CD14-positive monocyte (primary cell): ENCODE data around the gene MCTS1. TPM values are rescaled to one million over a fixed set of nuclear protein-coding genes. Genes with fewer than 3 reads are reported as not detected.

Source experiments
- DNase-seq, 3 donors: peaks; one replicate each; pipeline ENCODE4 v3.0.0-alpha.2; 2011 to 2022
- H2AFZ ChIP-seq: 2 replicates; pipeline ENCODE4 v1.6.0; 2012; ENCODE audit warnings: mild to moderate bottlenecking, low read depth, low read length, inconsistent platforms; ENCODE audit not compliant: insufficient read depth, poor library complexity, severe bottlenecking
- H3K27ac ChIP-seq, 2 donors: 1 replicate in 1 of 2; 2 replicates in 1 of 2; pipeline ENCODE4 v1.5.1; 2012 to 2013; ENCODE audit warnings: low read length in 2 of 2, control low read depth in 1 of 2, inconsistent platforms in 1 of 2, low read depth in 1 of 2, mild to moderate bottlenecking in 1 of 2
- H3K27me3 ChIP-seq, 2 donors: one replicate each; pipeline versions ENCODE4 v1.6.0 to v1.6.1; 2011 to 2013; ENCODE audit warnings: low read length in 2 of 2; ENCODE audit not compliant: control insufficient read depth in 2 of 2, insufficient read depth in 2 of 2
- H3K36me3 ChIP-seq, 2 donors: replicated peaks in 1 of 2; 1 replicate in 1 of 2; 2 replicates in 1 of 2; pipeline versions ENCODE4 v1.5.1 to v1.6.1; 2012 to 2013; ENCODE audit warnings: low read length in 2 of 2, control low read depth in 1 of 2, inconsistent platforms in 1 of 2, mild to moderate bottlenecking in 1 of 2; ENCODE audit not compliant: insufficient read depth in 2 of 2, control insufficient read depth in 1 of 2
- H3K4me1 ChIP-seq, 2 donors: 1 replicate in 1 of 2; 2 replicates in 1 of 2; pipeline versions ENCODE4 v1.5.1 to v1.6.1; 2012 to 2013; ENCODE audit warnings: low read length in 2 of 2, control low read depth in 1 of 2, inconsistent platforms in 1 of 2, mild to moderate bottlenecking in 1 of 2, moderate library complexity in 1 of 2; ENCODE audit not compliant: insufficient read depth in 2 of 2, control insufficient read depth in 1 of 2
- H3K4me2 ChIP-seq: replicated peaks from 2 replicates; pipeline ENCODE3; 2012; ENCODE audit warnings: low read length, moderate library complexity, mild to moderate bottlenecking; ENCODE audit not compliant: poor library complexity, severe bottlenecking; ENCODE audit errors: extremely low read depth
- H3K4me3 ChIP-seq, 3 experiments: fragments of 200-600 bp in 1 of 3; sonication (generic) in 1 of 3; replicated peaks in 1 of 3; 1 replicate in 2 of 3; 2 replicates in 1 of 3; pipeline ENCODE4 v1.5.1; 2011 to 2013; ENCODE audit warnings: low read length in 3 of 3, mild to moderate bottlenecking in 3 of 3, control low read depth in 2 of 3, low read depth in 2 of 3, inconsistent platforms in 1 of 3, moderate library complexity in 1 of 3
- H3K79me2 ChIP-seq: 2 replicates; pipeline ENCODE4 v1.6.0; 2012; ENCODE audit warnings: mild to moderate bottlenecking, control low read depth, inconsistent platforms, low read length, moderate library complexity; ENCODE audit not compliant: insufficient read depth
- H3K9ac ChIP-seq: 2 replicates; pipeline ENCODE4 v1.6.0; 2017; ENCODE audit warnings: low read length, mild to moderate bottlenecking; ENCODE audit not compliant: insufficient read depth, poor library complexity, severe bottlenecking
- H3K9me3 ChIP-seq, 2 donors: replicated peaks in 1 of 2; 1 replicate in 1 of 2; 2 replicates in 1 of 2; pipeline versions ENCODE4 v1.5.1 to v1.6.1; 2012 to 2013; ENCODE audit warnings: low read length in 2 of 2, control low read depth in 1 of 2; ENCODE audit not compliant: control insufficient read depth in 1 of 2, insufficient read depth in 1 of 2
- H4K20me1 ChIP-seq: 2 replicates; pipeline ENCODE4 v1.6.0; 2012; ENCODE audit warnings: mild to moderate bottlenecking, low read length, control low read depth, moderate library complexity; ENCODE audit not compliant: insufficient read depth
- H3K27ac Mint-ChIP-seq, 7 donors: one replicate each; pipeline ENCODE4 v1.8.0; 2020; ENCODE audit warnings: mild to moderate bottlenecking in 7 of 7, mixed read lengths in 7 of 7, moderate library complexity in 6 of 7, inconsistent platforms in 2 of 7
- H3K27me3 Mint-ChIP-seq, 3 donors: one replicate each; pipeline ENCODE4 v1.8.0; 2021 to 2022; ENCODE audit warnings: low read depth in 3 of 3, mild to moderate bottlenecking in 3 of 3, mixed read lengths in 3 of 3, moderate library complexity in 3 of 3, inconsistent platforms in 1 of 3
- H3K36me3 Mint-ChIP-seq, 2 donors: one replicate each; pipeline ENCODE4 v1.8.0; 2020; ENCODE audit warnings: mixed read lengths in 2 of 2, inconsistent platforms in 1 of 2, mild to moderate bottlenecking in 1 of 2
- H3K4me1 Mint-ChIP-seq: one replicate; pipeline ENCODE4 v1.8.0; 2020; ENCODE audit warnings: mild to moderate bottlenecking, mixed read lengths
- H3K4me3 Mint-ChIP-seq, 2 donors: one replicate each; pipeline ENCODE4 v1.8.0; 2020; ENCODE audit warnings: mild to moderate bottlenecking in 2 of 2, mixed read lengths in 2 of 2, moderate library complexity in 1 of 2
- H3K9me3 Mint-ChIP-seq, 7 donors: one replicate each; pipeline ENCODE4 v1.8.0; 2020 to 2022; ENCODE audit warnings: mixed read lengths in 7 of 7, mild to moderate bottlenecking in 6 of 7, moderate library complexity in 6 of 7, inconsistent platforms in 2 of 7
- CTCF ChIP-seq: fragments of 200-600 bp; IDR thresholded peaks from one replicate; pipeline ENCODE4 v1.8.0; 2022; ENCODE audit warnings: antibody characterized with exemption, mild to moderate bottlenecking
- WGBS: methylation state at CpG from one replicate; pipeline ENCODE4 v1.1.5; 2013; ENCODE audit warnings: missing lambda C conversion rate; ENCODE audit not compliant: insufficient coverage; 5-methylcytosine and 5-hydroxymethylcytosine counted together
- intact Hi-C, 2 donors: fragments of 100-400 bp; cut with micrococcal nuclease; formaldehyde crosslinking; loops; one replicate each; pipeline versions ENCODE4 v1.15.0 to v1.15.1; 2023
- polyA plus RNA-seq, 3 donors: library from polyadenylated mRNA; depleted of rRNA in 1 of 3; unstranded in 2 of 3; stranded (reverse) in 1 of 3; fragments of 300-500 nt in 2 of 3; fragments of >200 nt in 1 of 3; fragmentation: Illumina TruSeq in 2 of 3; gene quantifications; 1 replicate in 2 of 3; 2 replicates in 1 of 3; pipeline ENCODE4 v1.2.3, GENCODE V29; 2012 to 2021

Gene MCTS1
- polyA plus RNA-seq, 3 donors, result 25.0 to 85.1 (median 74.6) TPM

DNA sequence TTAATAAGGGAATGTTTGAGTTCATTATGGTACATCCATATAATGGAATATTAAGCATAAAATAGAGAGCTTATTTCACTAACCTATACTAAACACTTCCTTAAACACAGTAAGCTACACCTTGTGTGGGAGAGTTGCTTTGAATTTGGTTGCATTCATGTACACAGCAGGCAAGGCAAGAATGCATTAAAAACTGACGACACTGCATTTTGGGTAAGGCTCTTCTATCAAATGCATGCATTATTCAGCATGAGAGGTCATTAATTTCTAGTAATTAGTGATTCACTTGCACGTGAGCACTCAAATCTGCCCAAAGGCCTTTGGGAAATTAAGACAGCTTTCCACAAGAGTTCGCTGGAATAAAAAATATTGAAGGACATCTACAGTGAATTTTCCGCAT is 34.7 kb downstream of the MCTS1 start:
- peaks cover 8% of the 10 kb centered on the region for H3K4me1 Mint-ChIP-seq
- H3K4me3 ChIP-seq, result no peak overlapping the region
- intact Hi-C loops, result no loop called here
- H3K4me2 ChIP-seq, result no peak overlapping the region
- TF ChIP-seq CTCF, result no peak
- H2AFZ ChIP-seq, result no peak overlapping the region
- H3K27ac ChIP-seq, result no peak overlapping the region
- no peak overlapping the region for H3K4me3 Mint-ChIP-seq
- H3K79me2 ChIP-seq, result no peaks in the 10 kb centered on the region
- no peaks in the 10 kb centered on the region for H3K36me3 Mint-ChIP-seq
- no peak overlapping the region for H3K27ac Mint-ChIP-seq
- peaks cover 0 to 5% (median 0%) of the 10 kb centered on the region in 3 donors for H3K27me3 Mint-ChIP-seq
- peaks cover 0 to 7% (median 0%) of the 10 kb centered on the region in 7 donors for H3K9me3 Mint-ChIP-seq
- no CpG with 5 or more reads among the region's 4 CpGs for WGBS
- peaks cover 0 to 6% of the 10 kb centered on the region in 2 donors for H3K4me1 ChIP-seq
- H3K36me3 ChIP-seq, result no peaks in the 10 kb centered on the region
- no peaks in the 10 kb centered on the region for H3K9me3 ChIP-seq
- H4K20me1 ChIP-seq, result no peaks in the 10 kb centered on the region
- H3K27me3 ChIP-seq, result no peaks in the 10 kb centered on the region
- no peak for DNase-seq
- H3K9ac ChIP-seq, result no peak overlapping the region

DNA sequence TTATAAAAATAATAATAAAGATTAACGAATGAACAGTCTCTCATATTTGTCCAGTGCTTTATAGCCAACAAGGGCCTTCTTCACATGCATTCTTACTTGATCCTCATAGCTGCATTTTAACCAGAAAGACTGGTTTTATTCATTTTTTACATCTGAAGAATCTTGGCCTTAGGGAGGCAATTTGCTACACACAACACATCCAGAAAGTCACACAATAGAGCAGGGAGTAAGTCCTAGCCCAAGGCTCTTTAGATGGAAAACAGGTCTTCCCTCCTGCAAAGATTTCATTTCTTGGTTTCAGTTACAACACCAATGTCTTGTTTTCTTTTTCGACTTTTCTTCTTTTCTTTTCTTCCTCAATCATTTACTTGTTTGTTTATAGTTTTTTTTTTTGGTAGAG is 39.0 kb downstream of the MCTS1 start:
- Histone ChIP-seq H3K9me3 (no peaks in the 10 kb centered on the region), H2AFZ (no peak overlapping the region), H3K27ac (no peak overlapping the region), H3K79me2 (no peaks in the 10 kb centered on the region), H3K36me3 (no peaks in the 10 kb centered on the region), H3K4me2 (no peak overlapping the region), H3K4me1 (no peaks in the 10 kb centered on the region), H3K4me3 (no peak overlapping the region), H4K20me1 (no peaks in the 10 kb centered on the region), H3K27me3 (no peaks in the 10 kb centered on the region), H3K9ac (no peak overlapping the region)
- intact Hi-C loops, result no loop called here
- no CpG with 5 or more reads among the region's 2 CpGs for WGBS
- Mint-ChIP-seq H3K36me3 (no peaks in the 10 kb centered on the region), H3K27me3 (peaks cover 0 to 6% (median 2%) of the 10 kb centered on the region in 3 donors), H3K27ac (no peak overlapping the region), H3K4me1 (no peaks in the 10 kb centered on the region), H3K9me3 (peaks cover 0 to 3% (median 0%) of the 10 kb centered on the region in 7 donors), H3K4me3 (no peak overlapping the region)
- no peak for DNase-seq
- TF ChIP-seq CTCF, result no peak
